ENCODE results near the gene SLC6A8.

DNA sequence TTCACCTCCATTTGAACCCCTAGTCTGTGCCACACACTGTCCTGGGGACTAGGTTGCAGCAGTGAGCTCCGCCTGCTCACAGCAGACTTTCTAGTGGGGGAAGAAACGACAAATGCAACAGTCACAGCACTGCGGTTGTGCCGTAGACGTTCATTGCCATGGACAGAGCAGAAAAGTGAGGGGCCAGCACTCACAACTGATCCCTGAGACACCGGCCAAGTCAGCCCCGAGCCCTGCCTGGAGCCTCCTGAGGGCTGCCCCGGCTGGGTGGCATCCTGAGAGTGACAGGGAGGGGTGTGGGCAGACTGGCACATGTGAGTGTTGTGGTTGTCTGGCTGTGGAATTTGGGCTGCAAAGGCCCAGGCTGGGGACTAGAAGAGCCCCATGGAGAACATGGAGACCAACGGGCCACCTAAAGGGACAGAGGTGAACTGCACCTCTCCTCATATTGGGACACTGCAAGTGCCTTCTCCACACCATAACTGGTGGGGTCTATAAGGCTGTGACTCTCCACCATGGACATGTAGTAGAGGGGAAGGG lies 36.1 kb upstream of the SLC6A8 start:
- TF ChIP-seq GATA2 (IDR thresholded peaks at IDR 0.05; ENCODE audit: low read depth, low read length): no peak
- no peak for TF ChIP-seq GATA3 (IDR thresholded peaks at IDR 0.05; ENCODE audit: low read depth, low read length)

Measured in SH-SY5Y (cell line).